PFSK-1 (cell line): ENCODE results near the gene PSME1.

Experiments used
- FOXP2 ChIP-seq: optimal IDR thresholded peaks from 2 replicates; pipeline ENCODE3; 2011; ENCODE audit warnings: borderline replicate concordance, control low read depth, inconsistent platforms; ENCODE audit not compliant: insufficient read depth; ENCODE audit errors: extremely low read length, extremely low read depth
- POLR2AphosphoS5 ChIP-seq: IDR thresholded peaks from 2 replicates; pipeline ENCODE4 v1.6.1; 2012; ENCODE audit warnings: low read depth, mild to moderate bottlenecking, control low read depth, low read length, moderate library complexity
- SIN3A ChIP-seq: IDR thresholded peaks from 2 replicates; pipeline ENCODE4 v1.6.1; 2012; ENCODE audit warnings: mild to moderate bottlenecking, low read length, moderate library complexity, borderline replicate concordance; ENCODE audit not compliant: insufficient read depth
- TAF1 ChIP-seq: IDR thresholded peaks from 2 replicates; pipeline ENCODE4 v1.6.1; 2012; ENCODE audit warnings: low read length, control low read depth, borderline replicate concordance; ENCODE audit not compliant: insufficient read depth
- TF ChIP-seq, protein P1 (sequence below), 2 experiments: IDR thresholded peaks; 2 replicates each; pipeline versions ENCODE4 v1.6.1 to v1.8.0; 2011 to 2012; ENCODE audit warnings: low read depth in 2 of 2, low read length in 2 of 2, control low read depth in 1 of 2, inconsistent platforms in 1 of 2, mild to moderate bottlenecking in 1 of 2, moderate library complexity in 1 of 2; ENCODE audit not compliant: insufficient read depth in 1 of 2

PSME1 gene

DNA sequence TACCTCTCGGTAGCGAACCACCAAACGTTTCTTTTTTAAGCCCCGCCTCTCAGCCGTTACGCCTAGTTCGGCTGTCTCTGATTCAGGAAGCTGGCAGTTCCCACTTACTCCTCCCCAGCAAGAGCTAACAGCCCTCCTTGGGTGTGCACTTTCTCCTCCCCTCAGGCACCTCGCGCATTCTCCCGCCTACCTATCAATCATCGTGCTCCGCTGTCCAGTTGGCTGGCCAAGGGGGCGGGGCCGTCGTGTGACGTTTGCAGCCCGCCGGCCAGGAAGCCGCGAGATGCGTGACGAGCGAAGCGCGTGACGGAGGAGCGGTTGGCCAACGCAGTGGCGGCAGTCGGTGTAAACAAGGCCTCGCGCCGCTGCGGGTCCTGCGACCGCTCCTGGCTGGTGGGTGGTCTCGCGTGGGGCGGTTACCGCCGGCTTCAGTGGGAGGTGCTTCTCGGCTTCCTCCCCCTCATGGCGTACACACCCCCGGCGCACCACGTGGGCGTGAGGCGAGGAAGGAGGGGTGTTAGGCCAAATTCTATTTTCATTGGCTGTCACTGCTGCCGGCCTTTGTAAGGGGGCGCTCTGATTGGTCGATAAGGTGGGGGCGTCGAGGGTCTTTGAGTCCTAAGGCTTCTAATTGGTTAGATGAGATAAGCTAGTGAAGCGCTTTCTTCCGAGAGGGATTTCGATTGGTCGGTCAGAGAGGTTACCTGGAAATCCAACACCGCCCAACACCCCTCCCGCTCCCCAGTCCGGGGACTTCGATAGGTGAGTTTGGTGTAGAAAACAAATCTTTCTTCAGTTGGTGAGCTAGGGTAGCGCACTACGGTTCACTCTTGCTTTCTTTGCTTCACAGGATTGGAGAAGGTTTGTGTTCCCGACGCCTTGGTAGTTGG is 21.2 kb upstream of the PSME1 start, which contains the start of the genes DCAF11 and NRL:
Gene DCAF11 (plus strand): TSS at position 246 of the 890 bp plus-strand sequence. CDS start 818 bp downstream, outside the sequence.
Gene NRL (minus strand): TSS at position 418 of the 890 bp plus-strand sequence. CDS start 32,101 bp downstream, outside the sequence.
- TF ChIP-seq FOXP2 (peak; percentile 86), SIN3A (peak; percentile 61; the same call in 1 of the 2 replicates), TAF1 (no peak), POLR2AphosphoS5 (peak; percentile 38)
- TF ChIP-seq, protein P1, sequence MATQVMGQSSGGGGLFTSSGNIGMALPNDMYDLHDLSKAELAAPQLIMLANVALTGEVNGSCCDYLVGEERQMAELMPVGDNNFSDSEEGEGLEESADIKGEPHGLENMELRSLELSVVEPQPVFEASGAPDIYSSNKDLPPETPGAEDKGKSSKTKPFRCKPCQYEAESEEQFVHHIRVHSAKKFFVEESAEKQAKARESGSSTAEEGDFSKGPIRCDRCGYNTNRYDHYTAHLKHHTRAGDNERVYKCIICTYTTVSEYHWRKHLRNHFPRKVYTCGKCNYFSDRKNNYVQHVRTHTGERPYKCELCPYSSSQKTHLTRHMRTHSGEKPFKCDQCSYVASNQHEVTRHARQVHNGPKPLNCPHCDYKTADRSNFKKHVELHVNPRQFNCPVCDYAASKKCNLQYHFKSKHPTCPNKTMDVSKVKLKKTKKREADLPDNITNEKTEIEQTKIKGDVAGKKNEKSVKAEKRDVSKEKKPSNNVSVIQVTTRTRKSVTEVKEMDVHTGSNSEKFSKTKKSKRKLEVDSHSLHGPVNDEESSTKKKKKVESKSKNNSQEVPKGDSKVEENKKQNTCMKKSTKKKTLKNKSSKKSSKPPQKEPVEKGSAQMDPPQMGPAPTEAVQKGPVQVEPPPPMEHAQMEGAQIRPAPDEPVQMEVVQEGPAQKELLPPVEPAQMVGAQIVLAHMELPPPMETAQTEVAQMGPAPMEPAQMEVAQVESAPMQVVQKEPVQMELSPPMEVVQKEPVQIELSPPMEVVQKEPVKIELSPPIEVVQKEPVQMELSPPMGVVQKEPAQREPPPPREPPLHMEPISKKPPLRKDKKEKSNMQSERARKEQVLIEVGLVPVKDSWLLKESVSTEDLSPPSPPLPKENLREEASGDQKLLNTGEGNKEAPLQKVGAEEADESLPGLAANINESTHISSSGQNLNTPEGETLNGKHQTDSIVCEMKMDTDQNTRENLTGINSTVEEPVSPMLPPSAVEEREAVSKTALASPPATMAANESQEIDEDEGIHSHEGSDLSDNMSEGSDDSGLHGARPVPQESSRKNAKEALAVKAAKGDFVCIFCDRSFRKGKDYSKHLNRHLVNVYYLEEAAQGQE (IDR thresholded peaks at IDR 0.05; ENCODE audit: insufficient read depth in 1 of 2, low read depth in 2 of 2, low read length in 2 of 2) = no peak

DNA sequence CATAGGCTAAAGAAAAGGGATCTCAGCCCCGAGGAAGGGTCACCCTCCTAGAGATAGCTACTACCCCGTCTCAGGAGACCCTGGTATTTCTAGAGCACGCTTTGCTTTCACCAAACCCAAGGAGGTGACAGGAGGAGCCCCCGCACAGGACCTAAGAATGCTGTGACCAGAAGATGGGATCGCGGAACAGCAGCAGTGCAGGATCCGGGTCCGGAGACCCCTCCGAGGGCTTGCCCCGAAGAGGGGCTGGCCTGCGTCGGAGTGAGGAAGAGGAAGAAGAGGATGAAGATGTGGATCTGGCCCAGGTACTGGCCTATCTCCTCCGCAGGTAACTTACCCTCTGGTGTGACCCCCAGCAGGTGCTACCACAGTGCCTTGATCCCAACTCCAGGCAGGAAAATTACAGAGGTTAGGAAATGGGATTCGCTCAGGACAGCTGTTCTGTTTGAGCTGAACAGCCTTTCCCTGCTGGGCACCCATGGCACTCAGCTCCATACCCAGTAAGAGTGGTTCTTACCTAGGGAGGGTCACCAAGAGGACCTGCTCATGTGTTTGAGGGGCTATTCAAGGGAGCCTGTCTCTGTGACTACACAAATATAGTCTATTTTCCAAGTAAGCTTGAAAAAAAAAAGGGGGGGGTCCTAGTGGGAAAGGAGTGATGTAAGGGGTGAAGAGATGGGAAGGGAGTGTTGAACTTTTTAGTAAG is 20.4 kb upstream of the PSME1 start:
- TF ChIP-seq SIN3A = no peak
- TF ChIP-seq FOXP2 = no peak
- TF ChIP-seq TAF1 = no peak
- no peak for TF ChIP-seq POLR2AphosphoS5
- TF ChIP-seq, protein P1 (IDR thresholded peaks at IDR 0.05; ENCODE audit: insufficient read depth in 1 of 2, low read depth in 2 of 2, low read length in 2 of 2) = no peak

DNA sequence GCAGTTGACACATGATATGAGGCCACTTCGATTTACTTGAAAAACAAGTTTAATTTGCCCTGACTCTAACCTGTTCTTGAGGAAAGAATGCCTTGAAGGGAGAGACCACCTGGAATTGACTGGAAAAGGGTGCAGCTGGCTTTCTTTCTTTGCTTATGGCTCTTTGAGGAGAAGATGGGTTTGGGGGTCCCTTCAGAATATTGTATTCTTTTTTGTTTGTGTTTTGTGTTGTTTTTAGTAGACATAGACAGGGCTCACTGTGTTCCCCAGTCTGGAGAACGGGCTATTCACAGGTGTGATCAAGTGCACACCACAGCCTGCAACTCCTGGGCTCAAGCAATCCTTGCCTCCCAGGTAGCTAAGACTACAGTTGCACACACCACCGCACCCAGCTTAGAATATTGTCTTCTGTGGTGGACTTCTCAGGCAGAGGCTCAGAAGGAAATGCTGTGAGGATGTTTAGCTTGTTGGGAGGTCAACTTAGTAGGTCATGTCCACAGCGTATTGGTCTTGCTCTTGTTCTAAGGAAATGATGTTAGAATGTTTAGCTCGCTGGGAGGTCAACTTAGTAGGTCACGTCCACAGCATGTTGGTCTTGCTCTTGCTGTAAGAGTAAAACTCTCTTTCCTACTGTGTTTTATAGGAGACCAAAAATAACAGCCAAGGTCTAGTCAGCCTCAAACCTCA is 19.7 kb upstream of the PSME1 start:
- TF ChIP-seq POLR2AphosphoS5 = no peak
- no peak for TF ChIP-seq FOXP2
- no peak for TF ChIP-seq TAF1
- no peak for TF ChIP-seq SIN3A
- TF ChIP-seq, protein P1 (IDR thresholded peaks at IDR 0.05; ENCODE audit: insufficient read depth in 1 of 2, low read depth in 2 of 2, low read length in 2 of 2) = no peak

DNA sequence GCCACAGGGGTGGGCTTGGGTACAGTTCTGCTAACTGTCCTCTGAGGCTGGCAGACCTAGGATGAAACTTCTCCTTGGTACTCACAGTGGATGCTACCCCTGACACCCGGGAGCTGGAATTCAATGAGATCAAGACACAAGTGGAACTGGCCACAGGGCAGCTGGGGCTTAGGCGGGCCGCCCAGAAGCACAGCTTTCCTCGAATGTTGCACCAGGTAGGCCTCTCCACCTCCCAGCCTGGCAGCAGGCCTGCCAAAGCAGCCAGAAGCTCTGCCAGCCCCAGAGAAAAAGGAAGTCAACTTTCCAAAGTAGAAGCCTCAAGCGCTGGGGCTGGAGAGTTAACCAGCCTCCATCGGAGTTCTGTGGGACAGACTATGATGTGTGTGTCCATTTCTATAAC is 18.8 kb upstream of the PSME1 start:
- TF ChIP-seq FOXP2 (no peak), TAF1 (no peak), POLR2AphosphoS5 (no peak)

DNA sequence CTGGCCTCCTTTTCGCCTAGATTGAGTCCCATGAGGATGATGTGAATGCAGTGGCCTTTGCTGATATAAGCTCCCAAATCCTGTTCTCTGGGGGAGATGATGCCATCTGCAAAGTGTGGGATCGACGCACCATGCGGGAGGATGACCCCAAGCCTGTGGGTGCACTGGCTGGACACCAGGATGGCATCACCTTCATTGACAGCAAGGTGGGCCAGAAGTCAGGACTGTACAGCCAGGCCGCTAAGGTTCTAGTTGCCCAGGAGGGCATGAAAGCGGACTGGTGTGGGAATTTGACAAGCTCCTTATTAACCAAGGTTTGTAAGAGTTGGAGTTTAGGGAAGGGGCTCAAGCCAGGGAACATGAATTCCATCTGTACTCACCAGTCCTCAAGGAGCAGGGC is 16.3 kb upstream of the PSME1 start:
- no peak for TF ChIP-seq POLR2AphosphoS5
- no peak for TF ChIP-seq FOXP2
- no peak for TF ChIP-seq TAF1
- TF ChIP-seq, protein P1 (IDR thresholded peaks at IDR 0.05; ENCODE audit: insufficient read depth in 1 of 2, low read depth in 2 of 2, low read length in 2 of 2) = no peak
- no peak for TF ChIP-seq SIN3A
